ENCODE measurements around the gene GGCT.

GGCT gene

DNA sequence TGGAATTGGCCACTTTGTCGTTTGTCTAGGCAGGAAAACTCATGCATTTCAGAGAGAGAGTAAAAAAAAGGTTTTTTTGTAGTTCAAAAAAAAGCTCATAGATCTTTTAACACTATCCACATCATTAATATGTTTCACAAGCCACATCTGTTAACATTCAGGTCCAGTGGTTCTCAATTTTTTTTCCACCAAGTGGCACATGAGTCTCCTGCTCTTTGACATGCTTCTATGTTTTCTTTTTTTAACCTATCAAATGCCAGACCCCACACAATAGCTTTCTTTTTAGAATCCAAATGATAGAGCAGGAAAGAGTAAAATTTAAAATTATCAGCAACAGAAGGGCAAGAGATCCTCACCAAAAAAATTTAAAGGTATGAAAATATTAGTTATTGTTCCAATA lies 46.3 kb downstream of the GGCT start:
- H3K4me3 ChIP-seq (ENCODE audit: control insufficient read depth, low read depth, low read length), result no peak overlapping the region
- TF ChIP-seq CTCF (conservative IDR thresholded peaks at IDR 0.05; ENCODE audit: control insufficient read depth, insufficient read depth, low read depth, low read length), result no peak
- DNase-seq (ENCODE audit: low read depth), result peak; percentile 75

DNA sequence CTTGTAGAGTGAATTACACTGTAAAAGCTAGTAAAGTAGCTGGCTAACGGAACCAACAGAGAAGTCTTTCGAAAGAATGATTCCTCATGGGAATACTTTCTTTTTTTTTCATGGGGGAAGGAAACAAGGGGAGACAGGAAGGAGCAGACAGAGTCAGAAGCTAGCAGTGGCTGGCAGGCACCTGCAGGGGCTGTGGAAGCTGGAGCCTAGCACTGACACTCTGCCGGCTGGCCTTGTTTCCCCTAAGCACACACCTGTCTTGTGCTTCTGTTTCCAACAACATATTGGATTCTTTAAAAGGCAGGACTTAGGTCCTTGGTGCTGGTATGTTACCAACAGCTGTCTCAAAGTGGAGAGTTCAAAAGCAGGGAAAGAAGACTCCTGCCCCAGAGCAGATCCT lies 50.7 kb downstream of the GGCT start:
- DNase-seq (ENCODE audit: low read depth), result peak; percentile 68
- H3K4me3 ChIP-seq (ENCODE audit: control insufficient read depth, low read depth, low read length), result no peak overlapping the region
- TF ChIP-seq CTCF (conservative IDR thresholded peaks at IDR 0.05; ENCODE audit: control insufficient read depth, insufficient read depth, low read depth, low read length), result peak; percentile 9

DNA sequence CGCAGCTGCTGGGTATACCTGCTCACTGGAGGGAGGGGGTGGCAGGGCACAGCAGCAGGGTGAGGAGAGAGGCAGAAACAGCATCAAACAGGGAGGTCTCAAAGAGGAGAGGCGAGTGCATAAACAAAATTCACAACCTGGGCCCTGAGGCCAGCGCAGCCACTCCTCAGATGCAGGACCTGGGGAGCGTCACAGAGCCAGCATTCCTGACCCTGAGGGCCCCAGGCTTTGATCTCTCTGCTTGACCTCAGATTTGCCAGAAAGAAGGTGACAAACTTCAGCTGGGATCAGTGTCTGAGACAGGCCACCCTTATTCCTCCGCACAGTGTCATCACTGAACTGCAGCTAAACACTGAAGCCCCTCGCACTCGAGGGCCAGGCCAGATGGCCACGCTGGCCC lies 51.6 kb downstream of the GGCT start:
- TF ChIP-seq CTCF (conservative IDR thresholded peaks at IDR 0.05; ENCODE audit: control insufficient read depth, insufficient read depth, low read depth, low read length), result no peak
- no peak overlapping the region for H3K4me3 ChIP-seq (ENCODE audit: control insufficient read depth, low read depth, low read length)
- no peak for DNase-seq (ENCODE audit: low read depth)

DNA sequence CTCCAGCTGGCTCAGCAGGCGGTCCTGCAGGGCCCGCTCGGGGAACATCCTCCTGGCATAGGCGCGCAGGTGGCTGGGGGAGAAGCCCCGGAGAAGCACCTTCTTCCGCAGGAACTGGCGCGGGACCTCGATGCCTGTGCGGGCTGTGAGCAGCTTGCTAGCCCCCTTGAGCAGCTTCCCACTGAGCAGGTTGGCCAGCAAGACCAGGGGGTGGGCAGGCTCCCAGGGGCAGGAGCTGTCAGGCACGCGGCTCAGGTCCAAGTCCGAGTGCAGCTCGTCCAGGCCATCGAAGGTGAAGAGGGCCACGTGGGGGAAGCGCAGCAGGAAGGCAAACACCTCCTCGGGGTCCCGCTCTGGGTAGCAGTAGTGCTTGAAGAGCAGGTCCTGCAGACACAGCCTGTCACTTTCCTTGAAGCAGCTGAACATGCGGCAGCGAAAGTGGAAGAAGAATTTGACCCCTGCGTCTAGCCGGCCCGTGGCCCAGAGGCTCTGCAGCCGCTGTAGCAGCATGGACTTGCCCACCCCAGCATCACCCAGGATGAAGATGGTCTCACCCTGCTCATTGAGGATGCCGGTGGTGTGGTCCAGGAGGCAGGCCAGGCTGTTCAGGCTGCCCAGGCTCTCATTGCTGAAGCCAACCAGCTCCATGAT lies 52.2 kb downstream of the GGCT start:
- no peak for DNase-seq (ENCODE audit: low read depth)
- no peak for TF ChIP-seq CTCF (conservative IDR thresholded peaks at IDR 0.05; ENCODE audit: control insufficient read depth, insufficient read depth, low read depth, low read length)
- no peak overlapping the region for H3K4me3 ChIP-seq (ENCODE audit: control insufficient read depth, low read depth, low read length)

- TF ChIP-seq CTCF (conservative IDR thresholded peaks at IDR 0.05; ENCODE audit: control insufficient read depth, insufficient read depth, low read depth, low read length), result no peak
- no peak for DNase-seq (ENCODE audit: low read depth)
- no peak overlapping the region for H3K4me3 ChIP-seq (ENCODE audit: control insufficient read depth, low read depth, low read length)
These were observed 52.9 kb downstream of the GGCT start for GRCh38 chr7:30451539-30452279.

- TF ChIP-seq CTCF (conservative IDR thresholded peaks at IDR 0.05; ENCODE audit: control insufficient read depth, insufficient read depth, low read depth, low read length), result no peak
- no peak for DNase-seq (ENCODE audit: low read depth)
These were observed 53.6 kb downstream of the GGCT start for GRCh38 chr7:30450983-30451497.

More at GRCh38 chr7:30450983-30451497, 53.6 kb downstream of the GGCT start:
- H3K4me3 ChIP-seq (ENCODE audit: control insufficient read depth, low read depth, low read length), result no peak overlapping the region

All from fibroblast of mammary gland (primary cell).